ENCODE measurements around the gene BICD1.
"Not testable (repeated sequence)": the region's sequence is repeated elsewhere in the genome, so short reads cannot be mapped to it uniquely, and the experiment has no call there.

The BICD1 gene

GRCh38 chr12:32248441-32249140 lies 141.9 kb downstream of the BICD1 start:
- DNase-seq (ENCODE audit: low spot score) = no peak

- no peak for DNase-seq (ENCODE audit: low spot score)
Observed at GRCh38 chr12:32249777-32250176, 143.1 kb downstream of the BICD1 start.

GRCh38 chr12:32252199-32253073 lies 145.8 kb downstream of the BICD1 start:
- DNase-seq (ENCODE audit: low spot score) = no peak

GRCh38 chr12:32253154-32253790 lies 146.6 kb downstream of the BICD1 start:
- no peak for DNase-seq (ENCODE audit: low spot score)

- DNase-seq (ENCODE audit: low spot score) = no peak
Observed at GRCh38 chr12:32254260-32254956, 147.8 kb downstream of the BICD1 start.

DNA sequence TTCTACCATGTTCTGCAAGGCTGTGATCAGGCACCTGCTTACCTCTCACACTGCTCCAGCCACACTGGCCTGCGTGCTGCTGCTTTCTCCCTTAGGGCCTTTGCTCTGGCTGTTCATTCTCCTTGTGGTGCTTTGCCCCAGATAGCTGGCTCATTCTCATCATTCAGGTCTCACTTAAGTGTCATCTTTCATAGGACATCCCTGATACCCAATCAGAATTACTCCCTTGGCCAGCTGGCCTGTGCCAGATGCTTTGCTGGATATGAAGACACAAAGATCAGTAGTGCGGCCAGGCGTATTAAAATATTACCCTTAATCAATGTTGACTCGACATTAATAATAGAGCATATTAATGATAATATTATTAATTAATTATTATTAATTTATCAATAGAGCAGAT lies 148.9 kb downstream of the BICD1 start:
- no peak for DNase-seq (ENCODE audit: low spot score)

DNA sequence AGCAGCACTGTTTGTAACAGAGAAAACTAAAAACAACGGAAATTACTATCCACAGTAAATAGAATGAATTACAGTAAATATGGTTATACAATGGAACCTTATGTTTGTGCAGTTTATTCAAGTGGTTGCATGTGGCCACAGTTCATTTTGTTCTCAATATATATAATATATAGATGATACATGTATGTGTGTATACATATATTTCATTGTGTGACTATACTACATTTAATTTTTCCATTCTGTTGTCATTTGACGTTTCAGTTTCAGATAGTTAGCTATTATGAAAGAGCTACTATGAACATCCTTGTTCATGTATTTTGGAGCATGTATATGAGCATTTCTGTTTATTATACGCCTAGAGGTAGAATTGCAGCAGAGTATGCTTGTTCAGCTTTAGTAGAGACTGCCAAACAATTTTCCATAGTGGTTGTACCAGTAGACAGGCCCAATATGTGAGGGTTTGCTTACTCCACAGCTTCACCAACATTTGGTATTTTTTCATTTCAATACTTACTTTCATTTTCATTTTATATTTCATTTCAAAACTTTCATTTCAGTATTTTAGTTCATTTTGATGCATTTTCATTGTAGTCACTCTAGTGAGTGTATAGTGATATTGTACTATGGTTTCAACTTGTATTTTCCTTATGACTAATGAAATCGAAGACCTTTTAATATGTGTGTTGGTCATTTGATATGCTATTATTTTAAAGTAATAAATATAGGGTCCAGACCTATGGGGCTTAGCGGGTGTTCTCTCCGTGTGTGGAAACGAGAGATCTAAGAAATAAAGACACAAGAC lies 151.2 kb downstream of the BICD1 start:
- no peak for DNase-seq (ENCODE audit: low spot score)

DNA sequence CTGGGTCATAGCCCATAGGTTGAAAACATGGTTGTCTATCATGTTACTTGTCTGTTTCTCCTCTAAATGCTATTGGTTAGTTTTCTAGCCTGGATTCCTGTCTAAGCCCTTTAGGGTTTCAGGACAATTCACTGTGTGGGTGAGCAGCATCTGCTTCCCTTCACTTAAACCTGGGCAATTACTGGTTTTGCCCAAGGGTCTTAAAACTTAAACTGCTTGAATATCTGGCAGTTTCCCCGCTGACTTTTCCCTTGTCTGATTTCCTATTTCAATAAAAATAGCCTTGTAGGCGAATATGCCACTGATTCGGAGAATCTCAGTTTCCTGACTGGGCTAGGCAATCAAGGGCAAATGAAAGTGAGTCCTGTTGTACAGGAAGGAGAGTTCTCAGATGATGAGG lies 154.0 kb downstream of the BICD1 start:
- DNase-seq (ENCODE audit: low spot score) = no peak

DNA sequence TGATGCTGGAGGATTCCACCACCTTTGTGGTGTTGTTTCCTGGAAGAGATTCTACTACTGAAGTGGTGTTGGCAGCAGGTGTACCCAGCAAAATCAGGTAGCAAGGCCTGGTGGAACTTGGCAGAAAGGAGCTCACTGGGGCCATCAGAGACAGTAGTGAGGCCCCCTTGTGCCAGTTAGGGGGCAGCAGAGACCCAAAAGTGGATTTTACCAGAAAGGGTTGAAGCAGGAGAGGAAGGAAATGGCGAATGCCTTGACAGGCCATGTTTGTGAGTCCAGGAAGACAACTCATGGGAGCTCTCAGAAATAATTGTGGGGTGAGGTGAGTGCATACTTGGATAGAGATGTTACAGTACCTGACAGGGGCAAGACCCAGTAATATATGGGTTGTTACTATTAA lies 155.0 kb downstream of the BICD1 start:
- no peak for DNase-seq (ENCODE audit: low spot score)

DNA sequence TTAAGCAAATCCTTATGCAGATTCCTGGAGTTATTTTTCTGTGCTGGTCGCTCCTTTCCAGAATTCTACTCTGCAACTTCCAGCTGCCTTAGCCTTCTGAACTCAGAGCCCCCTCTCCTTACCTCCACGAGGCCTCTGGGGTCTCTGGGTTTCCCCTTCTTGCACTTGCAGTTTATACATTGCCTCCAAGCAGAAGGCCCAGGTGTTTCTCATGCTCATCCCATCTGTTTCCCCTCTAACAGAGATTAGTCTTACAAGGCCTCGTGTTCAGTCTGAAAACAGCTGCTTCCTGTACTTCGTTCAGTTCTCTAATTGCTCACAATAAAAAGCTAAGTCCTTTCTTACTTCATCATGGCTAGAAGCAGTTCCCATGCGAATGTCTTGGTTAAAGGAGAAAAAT lies 158.3 kb downstream of the BICD1 start:
- DNase-seq (ENCODE audit: low spot score) = no peak

DNA sequence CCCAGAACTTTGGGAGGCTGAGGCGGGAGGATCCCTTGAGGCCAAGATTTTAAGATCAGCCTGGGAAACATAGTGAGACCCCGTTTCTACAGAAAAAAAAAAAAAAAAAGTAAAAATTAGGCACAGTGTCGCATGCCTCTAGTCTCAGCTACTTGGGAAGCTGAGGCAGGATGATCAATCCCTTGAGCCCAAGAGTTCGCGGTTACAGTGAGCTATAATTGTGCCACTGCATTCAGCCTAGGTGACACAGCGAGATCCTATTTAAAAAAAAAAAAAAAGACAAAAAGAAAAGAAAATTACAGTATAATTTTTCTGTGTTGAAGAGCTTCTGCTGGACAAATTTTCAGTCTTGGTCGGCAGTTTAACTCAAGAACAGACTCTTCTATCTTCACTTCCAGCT lies 158.8 kb downstream of the BICD1 start:
- DNase-seq (ENCODE audit: low spot score) = no peak

- DNase-seq (ENCODE audit: low spot score) = no peak
Observed at GRCh38 chr12:32265951-32266350, 159.3 kb downstream of the BICD1 start.

- no peak for DNase-seq (ENCODE audit: low spot score)
Observed at GRCh38 chr12:32266756-32267155, 160.1 kb downstream of the BICD1 start.

DNA sequence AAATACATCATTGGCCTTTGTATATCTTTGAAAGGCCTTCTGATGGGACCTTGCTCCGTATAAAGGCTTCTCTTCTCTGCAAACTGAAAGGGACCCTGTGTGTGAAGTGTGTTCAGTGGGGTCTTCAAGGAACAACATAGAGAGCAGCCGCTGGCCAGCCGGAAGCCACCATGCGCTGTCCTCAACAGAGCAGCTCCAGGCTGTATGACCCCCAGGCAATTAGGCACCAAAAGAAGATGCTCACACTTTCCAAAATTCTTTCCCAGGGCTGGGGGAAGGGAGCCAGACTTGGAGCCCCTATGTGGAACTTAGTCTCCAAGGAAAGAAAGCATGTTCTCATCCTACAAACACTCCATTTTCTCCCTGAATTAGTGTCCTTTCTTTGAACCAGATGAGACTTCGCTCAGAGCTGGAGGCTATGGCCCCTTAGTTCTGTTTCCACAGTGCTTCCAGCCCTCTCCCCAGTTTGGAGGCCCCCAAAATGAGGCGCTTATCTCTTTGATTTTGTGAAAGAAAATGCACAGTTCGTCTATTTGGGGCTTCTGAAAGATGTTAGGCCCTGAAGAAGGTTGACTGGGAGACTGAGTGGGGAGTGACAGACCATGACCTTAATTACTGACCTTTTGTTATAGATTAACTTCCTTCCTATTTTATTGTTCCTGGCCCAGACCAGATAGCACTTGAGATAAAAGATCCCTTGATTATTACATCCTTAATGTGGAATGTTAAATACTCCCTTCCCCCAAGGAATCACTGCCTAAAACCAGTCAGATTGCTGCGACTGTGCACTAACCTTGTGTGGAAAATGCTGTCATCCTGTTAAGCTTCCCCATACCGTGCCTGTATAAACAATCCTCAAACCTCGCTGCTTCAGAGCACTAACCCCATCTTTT lies 164.4 kb downstream of the BICD1 start:
- no peak for DNase-seq (ENCODE audit: low spot score)

- DNase-seq (ENCODE audit: low spot score) = no peak
Observed at GRCh38 chr12:32272465-32272864, 165.8 kb downstream of the BICD1 start.

GRCh38 chr12:32273063-32273522 lies 166.4 kb downstream of the BICD1 start:
- no peak for DNase-seq (ENCODE audit: low spot score)

DNA sequence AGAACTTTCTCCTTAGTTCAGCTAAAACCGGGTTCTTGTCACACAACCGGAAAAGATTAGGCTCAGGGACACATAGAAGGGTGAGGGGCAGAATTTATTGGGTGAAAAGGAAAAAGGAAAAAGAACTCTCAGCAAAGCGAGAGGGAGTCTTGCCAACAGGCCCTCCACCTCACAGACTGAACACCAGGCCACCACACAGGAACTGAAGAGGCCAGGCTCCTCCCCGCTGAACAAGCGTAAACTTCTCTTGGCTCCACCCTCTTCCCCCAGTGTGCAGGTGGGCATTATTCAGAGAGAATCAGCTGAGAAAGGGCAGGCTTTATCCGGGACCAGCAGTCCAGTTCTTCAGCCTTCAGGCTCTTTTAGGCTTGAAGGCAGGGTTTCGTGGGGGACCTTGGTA lies 167.1 kb downstream of the BICD1 start:
- no peak for DNase-seq (ENCODE audit: low spot score)

DNA sequence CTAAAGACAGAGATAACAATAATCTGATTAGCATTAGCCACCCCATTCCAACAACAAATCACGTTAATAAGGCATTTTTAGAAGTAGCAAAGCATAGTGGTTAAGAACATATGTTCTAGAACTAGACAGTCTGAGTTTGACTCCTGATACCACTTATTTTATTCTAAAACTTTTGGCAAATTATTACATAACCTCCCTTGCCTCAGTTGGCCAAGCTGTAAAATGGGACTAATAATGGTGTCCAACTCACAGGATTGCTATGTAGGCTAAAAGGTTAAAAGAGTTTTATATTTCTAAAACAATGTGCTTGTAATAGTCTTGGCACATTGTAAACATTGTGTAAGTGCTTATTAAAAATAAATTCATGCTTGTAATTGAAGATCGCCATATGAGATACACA lies 168.0 kb downstream of the BICD1 start:
- DNase-seq (ENCODE audit: low spot score) = no peak

- DNase-seq (ENCODE audit: low spot score) = not testable (repeated sequence)
Observed at GRCh38 chr12:32275520-32275919, 168.9 kb downstream of the BICD1 start.

DNA sequence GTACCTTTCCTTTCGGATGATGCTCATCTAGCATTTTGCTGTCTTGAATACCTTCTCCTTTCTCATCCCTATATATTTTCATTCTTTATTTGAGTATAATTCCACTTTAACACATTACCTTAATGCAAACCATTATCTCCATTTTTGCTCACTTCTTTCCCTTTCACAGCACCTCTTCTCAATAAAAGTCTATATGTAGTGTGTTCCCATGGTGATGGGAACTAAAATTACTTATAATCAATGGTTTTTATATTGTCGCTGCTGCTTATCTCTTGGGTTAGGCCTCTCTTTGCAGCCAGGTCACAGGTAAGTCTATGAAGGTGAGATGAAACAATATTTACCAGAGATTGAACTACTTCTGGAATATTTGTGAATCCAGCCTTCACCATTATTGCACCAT lies 171.1 kb downstream of the BICD1 start:
- no peak for DNase-seq (ENCODE audit: low spot score)
